HepG2 (cell line): Measurements from ENCODE around the gene CD180. TPM values are rescaled to one million over a fixed set of nuclear protein-coding genes. Genes with fewer than 3 reads are reported as not detected.

ENCODE experiments used
- ARNT ChIP-seq: fragments of 450-650 bp; IDR thresholded peaks from 2 replicates; pipeline ENCODE4 v1.6.1; 2017
- BORCS8-MEF2B ChIP-seq: sonication (generic); formaldehyde crosslinking; IDR thresholded peaks from 2 replicates; pipeline ENCODE4 v1.8.0; 2022; ENCODE audit warnings: mild to moderate bottlenecking, missing genetic modification reagents
- CREM ChIP-seq, 2 experiments: sonication (generic) in 1 of 2; formaldehyde crosslinking in 1 of 2; IDR thresholded peaks; 2 replicates each; pipeline versions ENCODE4 v1.4.0 to v1.6.1; 2016 to 2020; ENCODE audit warnings: antibody characterized with exemption in 1 of 2, mild to moderate bottlenecking in 1 of 2, missing genetic modification reagents in 1 of 2
- FOXP1 ChIP-seq, 2 experiments: fragments of 450-650 bp in 1 of 2; IDR thresholded peaks; 2 replicates each; pipeline ENCODE4 v1.6.1; 2017 to 2018; ENCODE audit warnings: antibody characterized with exemption in 1 of 2
- GPN1 ChIP-seq: sonication (generic); formaldehyde crosslinking; IDR thresholded peaks from 2 replicates; pipeline ENCODE4 v1.5.1; 2020; ENCODE audit warnings: missing genetic modification reagents, borderline replicate concordance
- HMG20A ChIP-seq: IDR thresholded peaks from 2 replicates; pipeline ENCODE4 v1.6.1; 2016; ENCODE audit warnings: borderline replicate concordance
- HMG20B ChIP-seq: conservative IDR thresholded peaks from 2 replicates; pipeline ENCODE4 v1.6.1; 2016; ENCODE audit warnings: missing genetic modification reagents, missing compliant biosample characterization
- NCOA2 ChIP-seq: sonication (generic); formaldehyde crosslinking; IDR thresholded peaks from 2 replicates; pipeline ENCODE4 v1.8.0; 2022; ENCODE audit warnings: inconsistent platforms
- NR3C1 ChIP-seq: sonication (generic); formaldehyde crosslinking; IDR thresholded peaks from 2 replicates; pipeline ENCODE4 v1.4.0; 2020; ENCODE audit warnings: missing genetic modification reagents
- PAXIP1 ChIP-seq: sonication (generic); formaldehyde crosslinking; conservative IDR thresholded peaks from 2 replicates; pipeline ENCODE4 v1.4.0; 2020; ENCODE audit warnings: mild to moderate bottlenecking, missing genetic modification reagents, moderate library complexity
- PHF8 ChIP-seq: sonication (generic); formaldehyde crosslinking; IDR thresholded peaks from 2 replicates; pipeline ENCODE4 v1.5.0; 2020; ENCODE audit warnings: missing genetic modification reagents
- POGK ChIP-seq: sonication (generic); formaldehyde crosslinking; conservative IDR thresholded peaks from 2 replicates; pipeline ENCODE4 v1.8.0; 2022; ENCODE audit warnings: mild to moderate bottlenecking, moderate library complexity, missing genetic modification reagents
- RCOR2 ChIP-seq: IDR thresholded peaks from 2 replicates; pipeline ENCODE4 v1.6.1; 2016; ENCODE audit warnings: missing biosample characterization, missing genetic modification reagents
- SMAD1 ChIP-seq: sonication (generic); formaldehyde crosslinking; IDR thresholded peaks from 2 replicates; pipeline ENCODE4 v1.4.0; 2020; ENCODE audit warnings: missing genetic modification reagents, low read depth, mild to moderate bottlenecking, borderline replicate concordance
- SOX6 ChIP-seq, 2 experiments: fragments of 450-650 bp in 1 of 2; sonication (generic) in 1 of 2; formaldehyde crosslinking in 1 of 2; IDR thresholded peaks; 2 replicates each; pipeline versions ENCODE4 v1.4.0 to v1.6.1; 2017 to 2020; ENCODE audit warnings: antibody characterized with exemption in 1 of 2, mild to moderate bottlenecking in 1 of 2, missing genetic modification reagents in 1 of 2
- TMF1 ChIP-seq: sonication (generic); formaldehyde crosslinking; IDR thresholded peaks from 2 replicates; pipeline ENCODE4 v1.8.1; 2022; ENCODE audit warnings: low read depth, missing genetic modification reagents
- ZBTB38 ChIP-seq: sonication (generic); formaldehyde crosslinking; IDR thresholded peaks from 2 replicates; pipeline ENCODE4 v1.5.1; 2020; ENCODE audit warnings: mild to moderate bottlenecking, missing genetic modification reagents
- ZNF136 ChIP-seq: sonication (generic); formaldehyde crosslinking; IDR thresholded peaks from 2 replicates; pipeline ENCODE4 v1.8.1; 2022; ENCODE audit warnings: low read depth, mild to moderate bottlenecking, moderate library complexity, missing genetic modification reagents
- ZNF143 ChIP-seq: sonication (generic); formaldehyde crosslinking; IDR thresholded peaks from 2 replicates; pipeline ENCODE4 v1.4.0; 2020; ENCODE audit warnings: missing genetic modification reagents
- ZNF530 ChIP-seq: sonication (generic); formaldehyde crosslinking; IDR thresholded peaks from 2 replicates; pipeline ENCODE4 v1.5.0; 2020; ENCODE audit warnings: low read depth, mild to moderate bottlenecking, missing genetic modification reagents
- ZNF547 ChIP-seq: sonication (generic); formaldehyde crosslinking; IDR thresholded peaks from 2 replicates; pipeline ENCODE4 v1.5.1; 2020; ENCODE audit warnings: mild to moderate bottlenecking, missing genetic modification reagents
- ZNF772 ChIP-seq: sonication (generic); formaldehyde crosslinking; IDR thresholded peaks from 2 replicates; pipeline ENCODE4 v1.5.0; 2020; ENCODE audit warnings: mild to moderate bottlenecking, missing genetic modification reagents
- polyA plus RNA-seq, 8 experiments: library from polyadenylated mRNA; depleted of rRNA in 3 of 8; stranded (reverse) in 7 of 8; unstranded in 1 of 8; fragments of >200 nt; fragmentation: Illumina TruSeq in 4 of 8; extraction: Trizol in 4 of 8; gene quantifications; 2 replicates each; pipeline versions ENCODE4 v1.2.1 to v1.2.3, GENCODE V29; 2011 to 2016; ENCODE audit warnings: low read depth in 4 of 8, missing spikeins in 1 of 8, mixed read lengths in 1 of 8; ENCODE audit not compliant: insufficient read depth in 1 of 8
- total RNA-seq, 5 experiments: library from RNA; depleted of rRNA; stranded (reverse); fragments of >200 nt; fragmentation: Illumina TruSeq; extraction: Trizol; gene quantifications; 2 replicates each; pipeline ENCODE4 v1.2.3, GENCODE V29; 2016; ENCODE audit warnings: low read depth in 1 of 5
- TF ChIP-seq, protein P1 (sequence below): sonication (generic); formaldehyde crosslinking; IDR thresholded peaks from 2 replicates; pipeline ENCODE4 v1.4.0; 2020; ENCODE audit warnings: mild to moderate bottlenecking, missing genetic modification reagents
- TF ChIP-seq, protein P2 (sequence below): sonication (generic); formaldehyde crosslinking; conservative IDR thresholded peaks from 2 replicates; pipeline ENCODE4 v1.4.0; 2020; ENCODE audit warnings: missing genetic modification reagents

Gene CD180
- total and polyA plus RNA-seq, 2 of the 13 experiments (the other 11 are each of a cell fraction or from before 2014, with no cell fraction given): not detected

DNA sequence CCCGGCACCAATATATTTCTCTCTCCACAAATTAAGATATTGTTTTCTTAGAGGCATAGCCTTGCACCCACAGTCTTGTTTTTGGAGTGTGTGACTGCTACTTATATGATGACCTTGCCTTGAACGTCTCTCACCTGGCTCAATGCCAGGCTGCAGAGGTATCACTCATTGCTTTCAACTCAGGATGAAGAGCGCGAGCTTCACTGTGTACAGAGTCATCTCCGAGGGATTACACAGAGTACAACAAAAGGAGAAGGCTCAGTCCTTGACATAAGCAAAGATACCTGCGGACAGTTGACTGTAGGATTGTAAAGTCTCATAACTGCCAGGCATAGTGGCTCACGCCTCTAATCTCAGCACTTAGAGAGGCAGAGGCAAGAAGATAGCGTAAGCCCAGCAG lies 53.8 kb downstream of the CD180 start (continued):
- TF ChIP-seq BORCS8-MEF2B (CRISPR knock-in tag): 0 out of 2 replicates have a peak, but pooled peaks have one; percentile 58
- TF ChIP-seq RCOR2 (CRISPR knock-in tag): peak; percentile 26; the same call in 1 of the 2 replicates
- TF ChIP-seq ZBTB38 (CRISPR knock-in tag): peak; percentile 70; the same call in 1 of the 2 replicates
- TF ChIP-seq ZNF136 (CRISPR knock-in tag): no peak
- TF ChIP-seq FOXP1 (IDR thresholded peaks at IDR 0.05): no peak
- TF ChIP-seq FOXP1 (CRISPR knock-in tag; IDR thresholded peaks at IDR 0.05): peak; percentile 46
- TF ChIP-seq PAXIP1: peak; percentile 37
- TF ChIP-seq SOX6 (IDR thresholded peaks at IDR 0.05): no peak
- TF ChIP-seq SOX6 (CRISPR knock-in tag; IDR thresholded peaks at IDR 0.05): peak; percentile 71
- no peak for TF ChIP-seq ARNT
- no peak for TF ChIP-seq TMF1 (CRISPR knock-in tag)
- TF ChIP-seq ZNF530 (CRISPR knock-in tag): no peak
- TF ChIP-seq, protein P1, sequence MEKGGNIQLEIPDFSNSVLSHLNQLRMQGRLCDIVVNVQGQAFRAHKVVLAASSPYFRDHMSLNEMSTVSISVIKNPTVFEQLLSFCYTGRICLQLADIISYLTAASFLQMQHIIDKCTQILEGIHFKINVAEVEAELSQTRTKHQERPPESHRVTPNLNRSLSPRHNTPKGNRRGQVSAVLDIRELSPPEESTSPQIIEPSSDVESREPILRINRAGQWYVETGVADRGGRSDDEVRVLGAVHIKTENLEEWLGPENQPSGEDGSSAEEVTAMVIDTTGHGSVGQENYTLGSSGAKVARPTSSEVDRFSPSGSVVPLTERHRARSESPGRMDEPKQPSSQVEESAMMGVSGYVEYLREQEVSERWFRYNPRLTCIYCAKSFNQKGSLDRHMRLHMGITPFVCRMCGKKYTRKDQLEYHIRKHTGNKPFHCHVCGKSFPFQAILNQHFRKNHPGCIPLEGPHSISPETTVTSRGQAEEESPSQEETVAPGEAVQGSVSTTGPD (CRISPR knock-in tag): no peak
- TF ChIP-seq SMAD1: no peak
- peak; percentile 29; the same call in 1 of the 2 replicates for TF ChIP-seq PHF8 (CRISPR knock-in tag)
- TF ChIP-seq, protein P2, sequence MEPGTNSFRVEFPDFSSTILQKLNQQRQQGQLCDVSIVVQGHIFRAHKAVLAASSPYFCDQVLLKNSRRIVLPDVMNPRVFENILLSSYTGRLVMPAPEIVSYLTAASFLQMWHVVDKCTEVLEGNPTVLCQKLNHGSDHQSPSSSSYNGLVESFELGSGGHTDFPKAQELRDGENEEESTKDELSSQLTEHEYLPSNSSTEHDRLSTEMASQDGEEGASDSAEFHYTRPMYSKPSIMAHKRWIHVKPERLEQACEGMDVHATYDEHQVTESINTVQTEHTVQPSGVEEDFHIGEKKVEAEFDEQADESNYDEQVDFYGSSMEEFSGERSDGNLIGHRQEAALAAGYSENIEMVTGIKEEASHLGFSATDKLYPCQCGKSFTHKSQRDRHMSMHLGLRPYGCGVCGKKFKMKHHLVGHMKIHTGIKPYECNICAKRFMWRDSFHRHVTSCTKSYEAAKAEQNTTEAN (CRISPR knock-in tag): no peak
- TF ChIP-seq GPN1 (CRISPR knock-in tag): no peak
- TF ChIP-seq NCOA2 (CRISPR knock-in tag): peak; percentile 54; the same call in 1 of the 2 replicates
- no peak for TF ChIP-seq HMG20A (CRISPR knock-in tag)
- TF ChIP-seq HMG20B (CRISPR knock-in tag): no peak
- no peak for TF ChIP-seq ZNF143 (CRISPR knock-in tag)
- TF ChIP-seq NR3C1 (CRISPR knock-in tag): no peak
- 0 out of 2 replicates have a peak, but pooled peaks have one; percentile 33 for TF ChIP-seq ZNF772 (CRISPR knock-in tag)
- no peak for TF ChIP-seq ZNF547 (CRISPR knock-in tag)
- peak; percentile 37; the same call in 1 of the 2 replicates for TF ChIP-seq CREM (IDR thresholded peaks at IDR 0.05)
- no peak for TF ChIP-seq CREM (CRISPR knock-in tag; IDR thresholded peaks at IDR 0.05)
- TF ChIP-seq POGK (CRISPR knock-in tag): no peak
